ENCODE results near the gene DGKH.

The DGKH gene

DNA sequence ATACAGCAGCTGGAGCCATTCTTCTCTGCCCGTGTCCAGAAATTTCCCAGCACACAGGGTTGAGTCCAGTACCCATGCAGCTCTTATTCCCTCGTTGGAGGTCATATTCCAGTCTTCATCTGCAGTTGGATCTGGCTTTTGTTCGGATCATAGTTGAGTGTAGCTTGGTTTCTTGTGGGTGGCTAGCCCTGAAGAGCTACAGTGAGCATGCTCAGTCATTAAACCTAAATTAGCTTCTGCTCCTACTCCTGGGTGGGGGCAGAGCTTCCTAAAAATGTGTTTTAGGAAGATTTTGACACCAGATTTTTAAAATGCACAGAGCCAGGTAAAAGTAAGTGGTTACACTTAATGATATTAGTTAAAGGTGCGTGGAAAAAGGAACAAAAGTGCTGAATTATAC, 64.4 kb downstream of the DGKH start:
- DNase-seq = no peak
- no peak overlapping the region for H3K27ac ChIP-seq (ENCODE audit: low read length)
- H3K4me1 ChIP-seq (ENCODE audit: low read length) = 0 out of 2 replicates have a peak, but pooled peaks cover 5% of the 10 kb centered on the region

GRCh38 chr13:42113478-42113877, 65.0 kb downstream of the DGKH start:
- Histone ChIP-seq H3K27me3 (replicated peaks; ENCODE audit: insufficient read depth, low read length) (no peaks in the 10 kb centered on the region), H2AFZ (ENCODE audit: low read length) (no peak overlapping the region), H3F3A (ENCODE audit: insufficient read depth, low read length) (no peaks in the 10 kb centered on the region), H3K36me3 (replicated peaks; ENCODE audit: insufficient read depth, low read length) (no peaks in the 10 kb centered on the region), H4K20me1 (ENCODE audit: insufficient read depth, low read length) (no peaks in the 10 kb centered on the region), H3K4me1 (ENCODE audit: low read length) (0 out of 2 replicates have a peak, but pooled peaks cover 5% of the 10 kb centered on the region), H3K9me2 (replicated peaks; ENCODE audit: insufficient read depth, low read length) (no peaks in the 10 kb centered on the region), H3K9ac (ENCODE audit: low read length) (no peak overlapping the region), H3K27ac (ENCODE audit: low read length) (no peak overlapping the region), H3K4me2 (ENCODE audit: low read depth, low read length) (no peak overlapping the region), H3K79me2 (ENCODE audit: low read length) (no peaks in the 10 kb centered on the region), H3K4me3 (ENCODE audit: low read length) (no peak overlapping the region), H3K9me3 (replicated peaks; ENCODE audit: insufficient read depth, low read length) (no peaks in the 10 kb centered on the region)
- TF ChIP-seq, protein P1, sequence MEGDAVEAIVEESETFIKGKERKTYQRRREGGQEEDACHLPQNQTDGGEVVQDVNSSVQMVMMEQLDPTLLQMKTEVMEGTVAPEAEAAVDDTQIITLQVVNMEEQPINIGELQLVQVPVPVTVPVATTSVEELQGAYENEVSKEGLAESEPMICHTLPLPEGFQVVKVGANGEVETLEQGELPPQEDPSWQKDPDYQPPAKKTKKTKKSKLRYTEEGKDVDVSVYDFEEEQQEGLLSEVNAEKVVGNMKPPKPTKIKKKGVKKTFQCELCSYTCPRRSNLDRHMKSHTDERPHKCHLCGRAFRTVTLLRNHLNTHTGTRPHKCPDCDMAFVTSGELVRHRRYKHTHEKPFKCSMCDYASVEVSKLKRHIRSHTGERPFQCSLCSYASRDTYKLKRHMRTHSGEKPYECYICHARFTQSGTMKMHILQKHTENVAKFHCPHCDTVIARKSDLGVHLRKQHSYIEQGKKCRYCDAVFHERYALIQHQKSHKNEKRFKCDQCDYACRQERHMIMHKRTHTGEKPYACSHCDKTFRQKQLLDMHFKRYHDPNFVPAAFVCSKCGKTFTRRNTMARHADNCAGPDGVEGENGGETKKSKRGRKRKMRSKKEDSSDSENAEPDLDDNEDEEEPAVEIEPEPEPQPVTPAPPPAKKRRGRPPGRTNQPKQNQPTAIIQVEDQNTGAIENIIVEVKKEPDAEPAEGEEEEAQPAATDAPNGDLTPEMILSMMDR (IDR thresholded peaks at IDR 0.05; ENCODE audit: low read length) = no peak
- no peak for DNase-seq

More for the DNA sequence above, 64.4 kb downstream of the DGKH start:
- H3K9me2 ChIP-seq (replicated peaks; ENCODE audit: insufficient read depth, low read length) = no peaks in the 10 kb centered on the region
- H3F3A ChIP-seq (ENCODE audit: insufficient read depth, low read length) = no peaks in the 10 kb centered on the region
- H3K9ac ChIP-seq (ENCODE audit: low read length) = no peak overlapping the region
- H3K79me2 ChIP-seq (ENCODE audit: low read length) = no peaks in the 10 kb centered on the region
- H3K4me2 ChIP-seq (ENCODE audit: low read depth, low read length) = no peak overlapping the region
- no peaks in the 10 kb centered on the region for H3K27me3 ChIP-seq (replicated peaks; ENCODE audit: insufficient read depth, low read length)
- H2AFZ ChIP-seq (ENCODE audit: low read length) = no peak overlapping the region
- no peaks in the 10 kb centered on the region for H3K9me3 ChIP-seq (replicated peaks; ENCODE audit: insufficient read depth, low read length)
- TF ChIP-seq EZH2phosphoT487 (IDR thresholded peaks at IDR 0.05; ENCODE audit: low read length) (no peak), EZH2 (optimal IDR thresholded peaks at IDR 0.05; ENCODE audit: low read depth, low read length) (no peak)
- TF ChIP-seq, protein P1 (IDR thresholded peaks at IDR 0.05; ENCODE audit: low read length) = no peak
- no peak overlapping the region for H3K4me3 ChIP-seq (ENCODE audit: low read length)
- no peaks in the 10 kb centered on the region for H4K20me1 ChIP-seq (ENCODE audit: insufficient read depth, low read length)
- H3K36me3 ChIP-seq (replicated peaks; ENCODE audit: insufficient read depth, low read length) = no peaks in the 10 kb centered on the region

DNA sequence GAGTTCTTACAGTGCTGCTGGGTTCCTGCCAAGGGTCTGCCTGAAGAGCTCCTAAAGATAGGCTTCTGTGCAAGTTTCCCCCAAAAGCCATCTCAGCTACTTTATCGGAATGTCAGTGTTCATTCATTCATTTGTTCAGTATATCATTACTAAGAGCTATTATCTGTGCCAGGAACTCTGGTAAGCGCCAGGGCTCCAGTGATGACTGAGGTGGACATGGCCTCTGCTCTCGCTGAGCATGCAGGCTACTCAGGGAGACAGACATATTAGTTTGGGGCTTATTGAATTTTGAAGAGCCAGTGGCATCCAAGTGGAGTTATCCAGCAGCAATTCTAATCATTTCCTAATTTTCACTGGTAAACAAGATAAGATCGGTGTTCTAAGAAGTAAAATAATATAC, 65.8 kb downstream of the DGKH start:
- Histone ChIP-seq H4K20me1 (ENCODE audit: insufficient read depth, low read length) (no peaks in the 10 kb centered on the region), H2AFZ (ENCODE audit: low read length) (no peak overlapping the region)

More for the DNA sequence above, 65.8 kb downstream of the DGKH start:
- TF ChIP-seq EZH2 (optimal IDR thresholded peaks at IDR 0.05; ENCODE audit: low read depth, low read length) = no peak
- TF ChIP-seq EZH2phosphoT487 (IDR thresholded peaks at IDR 0.05; ENCODE audit: low read length) = no peak
- TF ChIP-seq, protein P1 (IDR thresholded peaks at IDR 0.05; ENCODE audit: low read length) = no peak
- no peaks in the 10 kb centered on the region for H3K27me3 ChIP-seq (replicated peaks; ENCODE audit: insufficient read depth, low read length)
- H3K79me2 ChIP-seq (ENCODE audit: low read length) = no peaks in the 10 kb centered on the region
- no peaks in the 10 kb centered on the region for H3K9me3 ChIP-seq (replicated peaks; ENCODE audit: insufficient read depth, low read length)
- no peak overlapping the region for H3K4me2 ChIP-seq (ENCODE audit: low read depth, low read length)
- no peak for DNase-seq
- H3K9me2 ChIP-seq (replicated peaks; ENCODE audit: insufficient read depth, low read length) = no peaks in the 10 kb centered on the region
- H3K4me1 ChIP-seq (ENCODE audit: low read length) = 0 out of 2 replicates have a peak, but pooled peaks cover 5% of the 10 kb centered on the region
- no peaks in the 10 kb centered on the region for H3F3A ChIP-seq (ENCODE audit: insufficient read depth, low read length)
- no peak overlapping the region for H3K9ac ChIP-seq (ENCODE audit: low read length)
- H3K27ac ChIP-seq (ENCODE audit: low read length) = no peak overlapping the region
- no peaks in the 10 kb centered on the region for H3K36me3 ChIP-seq (replicated peaks; ENCODE audit: insufficient read depth, low read length)
- H3K4me3 ChIP-seq (ENCODE audit: low read length) = no peak overlapping the region
